T-cell (primary cell): Measurements from ENCODE around the gene CACNA1I. TPM values are rescaled to one million over a fixed set of nuclear protein-coding genes. Genes with fewer than 3 reads are reported as not detected.

ENCODE experiments used
- ATAC-seq, 4 experiments: fragments of 200-7000 bp in 3 of 4; fragments of 150-1000 bp in 1 of 4; cut with Tn5 transposase; replicated peaks in 1 of 4; 1 replicate in 3 of 4; 2 replicates in 1 of 4; pipeline ENCODE4 v1.10.0; 2021; ENCODE audit warnings: moderate library complexity in 3 of 4, mild to moderate bottlenecking in 2 of 4, moderate number of reproducible peaks in 1 of 4
- CTCF ChIA-PET, 2 donors: fragments of 300-600 bp; sonication (Branson Sonifier 250); formaldehyde crosslinking; loops; one replicate each; lab custom pipeline; 2022; ENCODE audit warnings: antibody characterized with exemption in 2 of 2; lab: Charles Lee
- POLR2A ChIA-PET, 2 donors: fragments of 300-600 bp; sonication (Branson Sonifier 250); formaldehyde crosslinking; loops; one replicate each; lab custom pipeline; 2022; ENCODE audit warnings: antibody characterized with exemption in 2 of 2; lab: Charles Lee
- DNase-seq, 35 experiments: peaks; one replicate each; pipeline versions ENCODE4 v3.0.0 to v3.0.0-alpha.2; 2013 to 2023
- H3K27ac ChIP-seq: one replicate; pipeline ENCODE4 v1.5.1; 2013; ENCODE audit warnings: low read length
- H3K27me3 ChIP-seq, 2 experiments: replicated peaks in 1 of 2; 1 replicate in 1 of 2; 2 replicates in 1 of 2; pipeline versions ENCODE4 v1.6.1 to v1.7.0; 2013; ENCODE audit warnings: low read length in 1 of 2, mixed read lengths in 1 of 2; ENCODE audit not compliant: control insufficient read depth in 2 of 2, insufficient read depth in 2 of 2; ENCODE audit errors: extremely low read depth in 1 of 2
- H3K36me3 ChIP-seq, 2 donors: 1 replicate in 1 of 2; 2 replicates in 1 of 2; pipeline versions ENCODE4 v1.6.1 to v1.7.0; 2013; ENCODE audit warnings: low read length in 1 of 2; ENCODE audit not compliant: control insufficient read depth in 2 of 2, insufficient read depth in 1 of 2; ENCODE audit errors: extremely low read depth in 1 of 2
- H3K4me1 ChIP-seq, 2 experiments: 1 replicate in 1 of 2; 2 replicates in 1 of 2; pipeline versions ENCODE4 v1.6.1 to v1.7.0; 2013; ENCODE audit warnings: low read length in 2 of 2, mixed read lengths in 1 of 2; ENCODE audit not compliant: insufficient read depth in 2 of 2, control insufficient read depth in 1 of 2; ENCODE audit errors: extremely low read depth in 1 of 2
- H3K4me3 ChIP-seq, 2 donors: 1 replicate in 1 of 2; 2 replicates in 1 of 2; pipeline versions ENCODE4 v1.5.1 to v1.7.0; 2013; ENCODE audit warnings: mild to moderate bottlenecking in 2 of 2, low read length in 1 of 2, moderate library complexity in 1 of 2; ENCODE audit not compliant: control insufficient read depth in 1 of 2; ENCODE audit errors: extremely low read depth in 1 of 2
- H3K9me3 ChIP-seq: 2 replicates; pipeline ENCODE4 v1.7.0; 2013
- H3K27ac Mint-ChIP-seq, 2 donors: one replicate each; pipeline ENCODE4 v1.8.0; 2020 to 2021; ENCODE audit warnings: mild to moderate bottlenecking in 2 of 2, mixed read lengths in 2 of 2
- H3K27me3 Mint-ChIP-seq, 2 donors: one replicate each; pipeline ENCODE4 v1.8.0; 2021 to 2022; ENCODE audit warnings: mixed read lengths in 2 of 2
- H3K36me3 Mint-ChIP-seq: one replicate; pipeline ENCODE4 v1.8.0; 2021; ENCODE audit warnings: mixed read lengths
- H3K4me1 Mint-ChIP-seq, 3 donors: one replicate each; pipeline ENCODE4 v1.8.0; 2020 to 2022; ENCODE audit warnings: mixed read lengths in 3 of 3, mild to moderate bottlenecking in 1 of 3
- H3K4me3 Mint-ChIP-seq, 3 donors: one replicate each; pipeline ENCODE4 v1.8.0; 2020 to 2022; ENCODE audit warnings: mild to moderate bottlenecking in 3 of 3, mixed read lengths in 3 of 3, moderate library complexity in 3 of 3
- H3K9me3 Mint-ChIP-seq, 3 donors: one replicate each; pipeline ENCODE4 v1.8.0; 2020 to 2022; ENCODE audit warnings: mixed read lengths in 3 of 3
- WGBS: methylation state at CpG from one replicate; pipeline ENCODE4 v1.1.5; 2013; ENCODE audit warnings: missing lambda C conversion rate; ENCODE audit not compliant: insufficient coverage; 5-methylcytosine and 5-hydroxymethylcytosine counted together
- total RNA-seq, 35 experiments: library from RNA in 6 of 35; stranded (reverse) in 6 of 35; fragments of 120-200 nt in 1 of 35; gene quantifications; one replicate each; pipeline versions ENCODE4 v1.2.1 to v1.2.4 and lab custom pipeline; 2013 to 2026

The CACNA1I gene
- total RNA-seq, 5 donors from 2014 or later (not counting 1 experiment from before 2014, with no cell fraction given) = 16.1 to 32.9 (median 28.8) TPM

GRCh38 chr22:39553429-39553828, 17.1 kb upstream of the CACNA1I start:
- no peak for DNase-seq
- H3K4me3 ChIP-seq = no peak overlapping the region
- no peaks in the 10 kb centered on the region for H3K9me3 ChIP-seq
- POLR2A ChIA-PET = no interaction called here
- Mint-ChIP-seq H3K36me3 (no peaks in the 10 kb centered on the region), H3K27ac (no peak overlapping the region), H3K27me3 (peaks cover 33 to 57% of the 10 kb centered on the region in 2 donors), H3K4me1 (peaks cover 5 to 8% (median 8%) of the 10 kb centered on the region in 3 donors), H3K4me3 (no peak overlapping the region), H3K9me3 (no peaks in the 10 kb centered on the region)
- no peak overlapping the region for H3K27ac ChIP-seq
- no peak for ATAC-seq
- no CpG with 5 or more reads among the region's 3 CpGs for WGBS
- H3K4me1 ChIP-seq = peaks cover 0 to 14% of the 10 kb centered on the region in 2 experiments
- H3K36me3 ChIP-seq = no peaks in the 10 kb centered on the region
- peaks cover 0 to 74% of the 10 kb centered on the region in 2 experiments for H3K27me3 ChIP-seq
- CTCF ChIA-PET = interaction anchor here in 1 of 2 donors (0.7 kb wide), 1 partner anchor 194 kb away, joined by 4 read pairs; no protein-coding TSS in a partner anchor

GRCh38 chr22:39554151-39554550, 16.4 kb upstream of the CACNA1I start:
- no peak for DNase-seq
- no peaks in the 10 kb centered on the region for H3K9me3 Mint-ChIP-seq
- H3K27me3 Mint-ChIP-seq = peaks cover 36 to 59% of the 10 kb centered on the region in 2 donors
- Histone ChIP-seq H3K36me3 (no peaks in the 10 kb centered on the region), H3K4me1 (peaks cover 0 to 17% of the 10 kb centered on the region in 2 experiments), H3K27me3 (peaks cover 0 to 75% of the 10 kb centered on the region in 2 experiments), H3K27ac (no peak overlapping the region), H3K4me3 (no peak overlapping the region), H3K9me3 (no peaks in the 10 kb centered on the region)
- no peak overlapping the region for H3K27ac Mint-ChIP-seq
- peaks cover 5 to 11% (median 8%) of the 10 kb centered on the region in 3 donors for H3K4me1 Mint-ChIP-seq
- no peak for ATAC-seq
- no peak overlapping the region for H3K4me3 Mint-ChIP-seq
- CTCF ChIA-PET = interaction anchor here in 1 of 2 donors (0.7 kb wide), 1 partner anchor 193 kb away, joined by 4 read pairs; no protein-coding TSS in a partner anchor
- H3K36me3 Mint-ChIP-seq = no peaks in the 10 kb centered on the region
- POLR2A ChIA-PET = no interaction called here
- 40% methylated on average over 1 of the region's 3 CpGs for WGBS

GRCh38 chr22:39556970-39557841, 13.3 kb upstream of the CACNA1I start:
- Histone ChIP-seq H3K27ac (no peak overlapping the region), H3K27me3 (peaks cover 0 to 69% of the 10 kb centered on the region in 2 experiments), H3K36me3 (no peaks in the 10 kb centered on the region), H3K9me3 (no peaks in the 10 kb centered on the region), H3K4me3 (peak overlapping the region in 1 of 2 donors; percentile 41), H3K4me1 (peaks cover 0 to 17% of the 10 kb centered on the region in 2 experiments)
- Mint-ChIP-seq H3K27ac (no peak overlapping the region), H3K36me3 (no peaks in the 10 kb centered on the region), H3K9me3 (no peaks in the 10 kb centered on the region), H3K4me3 (peak overlapping the region in 2 of 3 donors; percentile 72 to 75), H3K27me3 (peaks cover 27 to 47% of the 10 kb centered on the region in 2 donors), H3K4me1 (peaks cover 5 to 11% (median 8%) of the 10 kb centered on the region in 3 donors)
- DNase-seq = peak in 34 of 35 experiments; percentile 7 to 69 (median 44)
- POLR2A ChIA-PET = no interaction called here
- ATAC-seq = peak; percentile 81 to 95 (median 86)
- 5% methylated on average over 53 of the region's 72 CpGs for WGBS
- CTCF ChIA-PET = interaction anchor here in 1 of 2 donors (0.5 to 0.9 kb wide), 3 partner anchors 20 to 499 kb away, joined by 4 to 5 read pairs (median 5); no protein-coding TSS in a partner anchor

- Mint-ChIP-seq H3K4me1 (peaks cover 5 to 11% (median 8%) of the 10 kb centered on the region in 3 donors), H3K27me3 (peaks cover 20 to 40% of the 10 kb centered on the region in 2 donors), H3K27ac (no peak overlapping the region), H3K4me3 (peak overlapping the region; percentile 59 to 69 (median 64)), H3K9me3 (no peaks in the 10 kb centered on the region), H3K36me3 (no peaks in the 10 kb centered on the region)
- ChIA-PET POLR2A (interaction anchor here in 1 of 2 donors (0.6 kb wide), 1 partner anchor 473 kb away, joined by 9 read pairs; no protein-coding TSS in a partner anchor), CTCF (no interaction called here)
- no peaks in the 10 kb centered on the region for H3K36me3 ChIP-seq
- H3K9me3 ChIP-seq = no peaks in the 10 kb centered on the region
- ATAC-seq (no peak), DNase-seq (no peak)
- no peak overlapping the region for H3K27ac ChIP-seq
- peaks cover 0 to 17% of the 10 kb centered on the region in 2 experiments for H3K4me1 ChIP-seq
- WGBS = 24% methylated on average over 33 of the region's 34 CpGs
- no peak overlapping the region for H3K4me3 ChIP-seq
- H3K27me3 ChIP-seq = peaks cover 0 to 63% of the 10 kb centered on the region in 2 experiments
Measured at GRCh38 chr22:39558254-39558727, 12.3 kb upstream of the CACNA1I start.

GRCh38 chr22:39558950-39559349, 11.6 kb upstream of the CACNA1I start:
- H3K27me3 ChIP-seq = peaks cover 0 to 64% of the 10 kb centered on the region in 2 experiments
- H3K27ac Mint-ChIP-seq = no peak overlapping the region
- DNase-seq (no peak), ATAC-seq (no peak)
- peak overlapping the region in 2 of 3 donors; percentile 28 to 69 for H3K4me3 Mint-ChIP-seq
- peaks cover 0 to 17% of the 10 kb centered on the region in 2 experiments for H3K4me1 ChIP-seq
- H3K36me3 ChIP-seq = no peaks in the 10 kb centered on the region
- H3K27me3 Mint-ChIP-seq = peaks cover 20 to 40% of the 10 kb centered on the region in 2 donors
- ChIA-PET POLR2A (no interaction called here), CTCF (no interaction called here)
- H3K27ac ChIP-seq = no peak overlapping the region
- H3K9me3 ChIP-seq = no peaks in the 10 kb centered on the region
- no peaks in the 10 kb centered on the region for H3K9me3 Mint-ChIP-seq
- H3K4me1 Mint-ChIP-seq = peaks cover 5 to 11% (median 8%) of the 10 kb centered on the region in 3 donors
- 95% methylated on average over 14 of the region's 14 CpGs for WGBS
- H3K36me3 Mint-ChIP-seq = no peaks in the 10 kb centered on the region
- H3K4me3 ChIP-seq = no peak overlapping the region

- H3K27ac ChIP-seq = no peak overlapping the region
- ChIA-PET CTCF (no interaction called here), POLR2A (interaction anchor here in 1 of 2 donors (0.6 kb wide), 1 partner anchor 53 kb away, joined by 3 read pairs; no protein-coding TSS in a partner anchor)
- H3K27me3 ChIP-seq = peaks cover 0 to 59% of the 10 kb centered on the region in 2 experiments
- Mint-ChIP-seq H3K27me3 (peaks cover 20 to 33% of the 10 kb centered on the region in 2 donors), H3K27ac (no peak overlapping the region), H3K4me3 (peak overlapping the region in 1 of 3 donors; percentile 26), H3K9me3 (no peaks in the 10 kb centered on the region), H3K36me3 (no peaks in the 10 kb centered on the region), H3K4me1 (peaks cover 5 to 11% (median 8%) of the 10 kb centered on the region in 3 donors)
- no peak for ATAC-seq
- WGBS = no CpG with 5 or more reads among the region's 11 CpGs
- no peak for DNase-seq
- no peaks in the 10 kb centered on the region for H3K9me3 ChIP-seq
- no peak overlapping the region for H3K4me3 ChIP-seq
- H3K36me3 ChIP-seq = no peaks in the 10 kb centered on the region
- peaks cover 0 to 17% of the 10 kb centered on the region in 2 experiments for H3K4me1 ChIP-seq
Measured at GRCh38 chr22:39559456-39560105, 11.0 kb upstream of the CACNA1I start.
